Keratinocyte (primary cell): ENCODE results near the gene RSAD1. TPM values are rescaled to one million over a fixed set of nuclear protein-coding genes. Genes with fewer than 3 reads are reported as not detected.

ENCODE experiments used
- DNase-seq: peaks from one replicate; pipeline ENCODE4 v3.0.0-alpha.2; 2011; ENCODE audit warnings: low read depth, missing footprints, low spot score
- FAIRE-seq: peaks from 2 replicates; lab custom pipeline; 2011; peaks lifted over from hg19 to GRCh38; lab: Jason Lieb, UNC
- H2AFZ ChIP-seq: 2 replicates; pipeline ENCODE4 v1.6.0; 2012; ENCODE audit warnings: low read length, control low read depth, inconsistent platforms; ENCODE audit not compliant: control insufficient read depth
- H3K27ac ChIP-seq: 2 replicates; pipeline ENCODE4 v1.5.1; 2011; ENCODE audit warnings: low read length; ENCODE audit not compliant: control insufficient read depth, insufficient read depth
- H3K27me3 ChIP-seq: 3 replicates; pipeline ENCODE4 v1.6.0; 2011; ENCODE audit warnings: low read length; ENCODE audit not compliant: control insufficient read depth, insufficient read depth; ENCODE audit errors: extremely low read depth
- H3K36me3 ChIP-seq, 2 experiments: 2 replicates in 1 of 2; 3 replicates in 1 of 2; pipeline ENCODE4 v1.5.1; 2011; ENCODE audit warnings: low read length in 2 of 2, mild to moderate bottlenecking in 1 of 2; ENCODE audit not compliant: control insufficient read depth in 2 of 2, insufficient read depth in 2 of 2; ENCODE audit errors: extremely low read depth in 1 of 2
- H3K4me1 ChIP-seq: 3 replicates; pipeline ENCODE4 v1.5.1; 2011; ENCODE audit warnings: low read length; ENCODE audit not compliant: control insufficient read depth, insufficient read depth; ENCODE audit errors: extremely low read depth
- H3K4me2 ChIP-seq: 3 replicates; pipeline ENCODE4 v1.6.0; 2011; ENCODE audit warnings: low read depth, low read length; ENCODE audit not compliant: control insufficient read depth, insufficient read depth; ENCODE audit errors: extremely low read depth
- H3K4me3 ChIP-seq, 3 experiments: fragments of 200-600 bp in 1 of 3; sonication (generic) in 1 of 3; 2 replicates in 2 of 3; 3 replicates in 1 of 3; pipeline ENCODE4 v1.5.1; 2011 to 2016; ENCODE audit warnings: low read length in 3 of 3, mild to moderate bottlenecking in 3 of 3, control low read depth in 2 of 3, inconsistent platforms in 1 of 3, low read depth in 1 of 3, mixed read lengths in 1 of 3, mixed run types in 1 of 3, moderate library complexity in 1 of 3; ENCODE audit not compliant: control insufficient read depth in 2 of 3, insufficient read depth in 2 of 3; ENCODE audit errors: extremely low read depth in 1 of 3
- H3K79me2 ChIP-seq: 2 replicates; pipeline ENCODE4 v1.6.0; 2012; ENCODE audit warnings: low read length; ENCODE audit not compliant: control insufficient read depth, insufficient read depth
- H3K9ac ChIP-seq: 3 replicates; pipeline ENCODE4 v1.6.0; 2011; ENCODE audit warnings: low read length; ENCODE audit not compliant: control insufficient read depth, insufficient read depth; ENCODE audit errors: extremely low read depth
- H3K9me1 ChIP-seq: 3 replicates; pipeline ENCODE4 v1.6.0; 2011; ENCODE audit warnings: low read length; ENCODE audit not compliant: control insufficient read depth, insufficient read depth; ENCODE audit errors: extremely low read depth
- H3K9me3 ChIP-seq: 2 replicates; pipeline ENCODE4 v1.5.1; 2012; ENCODE audit warnings: low read depth, low read length; ENCODE audit not compliant: control insufficient read depth
- H4K20me1 ChIP-seq: 3 replicates; pipeline ENCODE4 v1.6.0; 2011; ENCODE audit warnings: low read length; ENCODE audit not compliant: control insufficient read depth, insufficient read depth; ENCODE audit errors: extremely low read depth
- CTCF ChIP-seq, 3 experiments: IDR thresholded peaks in 1 of 3; conservative IDR thresholded peaks in 1 of 3; optimal IDR thresholded peaks in 1 of 3; 2 replicates in 2 of 3; 3 replicates in 1 of 3; pipeline versions ENCODE3 to v1.5.1; 2011; ENCODE audit warnings: low read length in 3 of 3, mild to moderate bottlenecking in 3 of 3, moderate library complexity in 2 of 3, control low read depth in 1 of 3, inconsistent platforms in 1 of 3; ENCODE audit not compliant: insufficient read depth in 2 of 3; ENCODE audit errors: extremely low read depth in 1 of 3
- EZH2 ChIP-seq: IDR thresholded peaks from one replicate; pipeline ENCODE4 v1.6.1; 2012; ENCODE audit warnings: inconsistent platforms, mild to moderate bottlenecking, low read length, moderate library complexity
- dilution Hi-C: fragments of 300-500 bp; cut with MboI; formaldehyde crosslinking; loops from one replicate; pipeline ENCODE4 v1.7.0; 2020; ENCODE audit warnings: low sequenced_read_pairs; ENCODE audit not compliant: extremely low pct_ligation_motif_present
- polyA plus RNA-seq, 5 experiments: library from polyadenylated mRNA; depleted of rRNA in 3 of 5; stranded (reverse) in 3 of 5; stranded (forward) in 1 of 5; unstranded in 1 of 5; fragments of >200 nt; gene quantifications; 1 replicate in 1 of 5; 2 replicates in 3 of 5; 3 replicates in 1 of 5; pipeline versions ENCODE4 v1.2.1 to v1.2.3, GENCODE V29; 2011 to 2012; ENCODE audit warnings: missing spikeins in 2 of 5, low read depth in 1 of 5, low replicate concordance in 1 of 5

The RSAD1 gene
- polyA plus RNA-seq, 1 donor (not counting 4 experiments of a cell fraction or from before 2014, with no cell fraction given) = 28.2 TPM

- dilution Hi-C loops = no loop called here
- no peak overlapping the region for H2AFZ ChIP-seq
- FAIRE-seq = no peak
- no peak overlapping the region for H3K9ac ChIP-seq
- H3K9me1 ChIP-seq = no peaks in the 10 kb centered on the region
- peaks cover 7% of the 10 kb centered on the region for H3K79me2 ChIP-seq
- no peaks in the 10 kb centered on the region for H4K20me1 ChIP-seq
- H3K4me2 ChIP-seq = no peak overlapping the region
- H3K27ac ChIP-seq = no peak overlapping the region
- no peak overlapping the region for H3K4me3 ChIP-seq
- no peak for TF ChIP-seq CTCF (optimal IDR thresholded peaks at IDR 0.05 in 1 of 3, IDR thresholded peaks at IDR 0.05 in 1 of 3, conservative IDR thresholded peaks at IDR 0.05 in 1 of 3; ENCODE audit: extremely low read depth in 1 of 3, insufficient read depth in 2 of 3, low read length in 3 of 3)
- no peaks in the 10 kb centered on the region for H3K9me3 ChIP-seq
- DNase-seq = no peak
- peaks cover 23% of the 10 kb centered on the region for H3K4me1 ChIP-seq
- H3K27me3 ChIP-seq = no peaks in the 10 kb centered on the region
- H3K36me3 ChIP-seq = no peaks in the 10 kb centered on the region
These were observed 49.4 kb downstream of the RSAD1 start for GRCh38 chr17:50527949-50528474.

GRCh38 chr17:50529849-50530248, 51.2 kb downstream of the RSAD1 start:
- no peaks in the 10 kb centered on the region for H3K27me3 ChIP-seq

More at GRCh38 chr17:50529849-50530248, 51.2 kb downstream of the RSAD1 start:
- Histone ChIP-seq H3K79me2 (peaks cover 26% of the 10 kb centered on the region), H3K9ac (no peak overlapping the region), H3K9me1 (no peaks in the 10 kb centered on the region), H2AFZ (no peak overlapping the region), H3K9me3 (no peaks in the 10 kb centered on the region), H3K27ac (no peak overlapping the region), H3K36me3 (peaks cover 0 to 2% of the 10 kb centered on the region in 2 experiments), H3K4me3 (no peak overlapping the region), H3K4me2 (no peak overlapping the region), H4K20me1 (no peaks in the 10 kb centered on the region), H3K4me1 (peaks cover 12% of the 10 kb centered on the region)
- dilution Hi-C loops = no loop called here
- FAIRE-seq (no peak), DNase-seq (no peak)
- no peak for TF ChIP-seq EZH2
- no peak for TF ChIP-seq CTCF (optimal IDR thresholded peaks at IDR 0.05 in 1 of 3, IDR thresholded peaks at IDR 0.05 in 1 of 3, conservative IDR thresholded peaks at IDR 0.05 in 1 of 3; ENCODE audit: extremely low read depth in 1 of 3, insufficient read depth in 2 of 3, low read length in 3 of 3)
